22Rv1 (cell line): ENCODE measurements around the gene GNB1L.

Experiments
- H3K27ac ChIP-seq: fragments of 450-650 bp; 2 replicates; pipeline ENCODE4 v1.5.1; 2017
- CTCF ChIP-seq: fragments of 450-650 bp; IDR thresholded peaks from 2 replicates; pipeline ENCODE4 v1.5.1; 2017; ENCODE audit warnings: mild to moderate bottlenecking
- ZFX ChIP-seq: fragments of 450-650 bp; IDR thresholded peaks from 2 replicates; pipeline ENCODE4 v1.6.1; 2017; ENCODE audit warnings: antibody characterized with exemption, borderline replicate concordance

The GNB1L gene

GRCh38 chr22:19869497-19870152 is 15.0 kb upstream of the GNB1L start:
- no peak for TF ChIP-seq ZFX
- no peak overlapping the region for H3K27ac ChIP-seq

- no peak overlapping the region for H3K27ac ChIP-seq
- TF ChIP-seq ZFX (no peak), CTCF (no peak)
These were observed 14.2 kb upstream of the GNB1L start for GRCh38 chr22:19868773-19869471.

- no peak for TF ChIP-seq ZFX
- no peak for TF ChIP-seq CTCF
These were observed 13.7 kb upstream of the GNB1L start for GRCh38 chr22:19868333-19868732.

GRCh38 chr22:19867617-19868016 is 12.9 kb upstream of the GNB1L start:
- TF ChIP-seq CTCF (no peak), ZFX (no peak)
- no peak overlapping the region for H3K27ac ChIP-seq

More at GRCh38 chr22:19868333-19868732, 13.7 kb upstream of the GNB1L start:
- H3K27ac ChIP-seq: no peak overlapping the region

- no peak overlapping the region for H3K27ac ChIP-seq
- TF ChIP-seq CTCF: no peak
- TF ChIP-seq ZFX: no peak
These were observed 12.0 kb upstream of the GNB1L start for GRCh38 chr22:19866665-19867009.

- H3K27ac ChIP-seq: no peak overlapping the region
- TF ChIP-seq ZFX (no peak), CTCF (no peak)
These were observed 10.6 kb upstream of the GNB1L start for GRCh38 chr22:19865141-19865829.

GRCh38 chr22:19864538-19865106 is 9.9 kb upstream of the GNB1L start:
- TF ChIP-seq CTCF (no peak), ZFX (no peak)
- H3K27ac ChIP-seq: no peak overlapping the region
